ENCODE results near the gene FBXO10.
A peak's percentile ranks its signal among the peaks of the same experiment; 100 is the strongest.
"Not testable (repeated sequence)": the region's sequence is repeated elsewhere in the genome, so short reads cannot be mapped to it uniquely, and the experiment has no call there.

The FBXO10 gene

DNA sequence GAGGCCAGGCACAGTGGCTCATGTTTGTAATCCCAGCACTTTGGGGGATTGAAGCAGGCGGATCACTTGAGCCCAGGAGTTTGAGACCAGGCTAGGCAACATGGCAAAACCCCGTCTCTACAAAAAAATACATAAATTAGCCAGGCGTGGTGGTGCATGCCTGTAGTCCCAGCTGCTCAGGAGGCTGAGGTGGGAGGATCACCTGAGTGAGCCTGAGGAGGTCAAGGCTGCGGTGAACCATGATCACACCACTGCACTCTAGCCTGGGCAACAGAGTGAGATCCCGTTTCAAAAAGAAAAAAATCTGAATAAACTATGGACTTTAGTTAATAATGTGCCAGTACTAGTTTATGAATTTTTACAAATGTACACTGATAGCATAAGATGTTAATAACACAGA is 66.1 kb downstream of the FBXO10 start:
- DNase-seq = not testable (repeated sequence)

GRCh38 chr9:37509536-37509935 is 66.6 kb downstream of the FBXO10 start:
- DNase-seq = no peak

DNA sequence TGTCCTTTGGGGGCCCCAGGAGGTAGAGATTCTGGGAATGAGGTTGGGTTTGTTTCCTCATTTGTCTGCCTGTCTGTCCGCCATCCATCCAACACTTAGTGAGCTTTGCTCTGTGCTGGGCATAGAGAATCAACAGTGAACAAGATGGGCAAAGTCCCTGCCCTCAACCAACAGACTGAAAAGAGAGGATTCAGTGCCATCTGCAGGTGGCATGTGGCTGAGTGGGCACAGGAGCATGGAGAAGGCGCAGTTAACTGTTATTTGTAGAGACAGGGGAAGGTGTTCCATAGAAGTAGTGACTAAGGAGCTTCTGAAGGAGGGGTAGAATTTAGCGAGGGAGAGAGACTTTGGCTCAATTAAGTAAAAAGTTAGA is 67.4 kb downstream of the FBXO10 start:
- DNase-seq = no peak

DNA sequence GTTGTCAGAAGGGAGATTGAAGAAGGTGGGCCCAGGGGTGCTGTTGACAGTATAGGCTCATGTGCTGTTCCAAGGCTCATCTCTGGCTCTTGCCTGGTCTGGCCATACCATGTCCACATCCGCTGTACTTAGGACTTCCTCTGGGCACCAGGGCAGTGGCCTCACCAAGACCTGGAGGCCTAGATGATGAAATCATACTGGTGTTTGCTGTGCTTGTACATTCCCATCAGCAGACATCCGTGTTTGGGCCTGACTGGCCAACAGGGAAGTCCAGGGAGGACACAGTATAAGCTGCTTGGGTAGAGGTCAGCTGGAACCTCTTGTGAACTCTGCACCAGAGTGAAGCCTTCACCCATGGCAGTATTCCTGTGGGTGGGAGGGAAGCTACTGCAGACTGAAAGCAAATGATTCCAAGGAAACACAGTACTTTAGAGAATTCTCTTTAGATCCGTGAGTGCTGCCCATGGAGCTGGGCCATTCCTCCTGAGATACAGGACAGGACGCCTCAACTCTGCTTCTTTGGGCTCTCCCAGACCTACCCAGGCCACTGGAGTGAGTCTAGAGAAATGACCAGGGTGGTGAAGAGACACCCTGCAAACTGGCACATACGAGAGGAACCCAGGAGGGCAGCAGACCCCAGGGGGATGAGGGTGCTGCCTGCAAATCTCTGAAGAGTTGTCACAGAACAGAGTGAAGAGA is 67.9 kb downstream of the FBXO10 start:
- DNase-seq = no peak

DNA sequence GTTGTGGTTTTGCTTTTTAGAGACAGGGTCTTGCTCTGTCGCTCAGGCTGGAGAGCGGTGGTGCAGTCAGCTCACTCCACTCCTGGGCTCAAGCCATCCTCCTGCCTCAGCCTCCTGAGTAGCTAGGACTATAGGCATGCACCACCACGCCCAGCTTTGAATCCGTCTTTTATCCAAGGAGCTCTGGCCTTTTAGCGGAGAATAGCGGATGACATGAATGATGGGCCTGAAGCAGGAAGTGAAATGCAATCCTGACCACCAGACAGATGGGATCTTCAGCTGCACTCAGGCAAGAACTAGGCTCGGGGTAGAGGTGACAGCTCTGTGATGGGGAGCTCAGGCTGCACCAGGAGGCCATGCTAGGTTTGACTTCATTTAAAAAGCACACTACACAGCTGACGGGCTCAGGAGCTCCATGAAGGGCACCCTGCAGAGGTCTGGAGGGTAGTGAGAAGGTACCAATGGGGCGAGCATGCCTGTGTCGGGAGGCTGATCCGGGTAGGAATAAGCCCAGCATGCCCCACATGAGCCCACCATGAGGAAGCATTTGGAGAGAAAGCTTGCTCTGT is 68.5 kb downstream of the FBXO10 start:
- no peak for DNase-seq

- DNase-seq = no peak
Observed at GRCh38 chr9:37504605-37505004, 71.6 kb downstream of the FBXO10 start.

GRCh38 chr9:37503736-37504135 is 72.4 kb downstream of the FBXO10 start:
- peak; percentile 16 for DNase-seq

- DNase-seq = no peak
Observed at GRCh38 chr9:37501957-37502596, 74.1 kb downstream of the FBXO10 start.

GRCh38 chr9:37499297-37499696 is 76.9 kb downstream of the FBXO10 start:
- no peak for DNase-seq

GRCh38 chr9:37498457-37498856 is 77.7 kb downstream of the FBXO10 start:
- no peak for DNase-seq

DNA sequence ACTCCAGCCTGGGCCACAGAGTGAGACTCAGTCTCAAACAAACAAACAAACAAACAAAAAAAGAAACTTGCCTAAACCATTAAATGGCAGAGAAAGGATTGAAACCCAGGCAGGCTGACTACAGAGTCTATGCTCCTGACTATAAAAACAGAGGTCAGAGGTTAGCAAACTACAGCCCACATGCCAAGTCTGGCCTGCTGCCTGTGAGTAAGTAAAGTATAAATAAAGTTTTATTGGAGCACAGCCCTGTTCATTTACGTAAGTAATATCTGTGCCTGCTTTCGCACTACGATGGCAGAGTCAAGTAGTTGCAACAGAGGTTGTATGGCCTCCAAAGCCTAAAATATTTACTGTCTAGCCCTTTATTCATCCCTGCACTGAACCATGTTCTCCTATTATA is 78.9 kb downstream of the FBXO10 start:
- no peak for DNase-seq

DNA sequence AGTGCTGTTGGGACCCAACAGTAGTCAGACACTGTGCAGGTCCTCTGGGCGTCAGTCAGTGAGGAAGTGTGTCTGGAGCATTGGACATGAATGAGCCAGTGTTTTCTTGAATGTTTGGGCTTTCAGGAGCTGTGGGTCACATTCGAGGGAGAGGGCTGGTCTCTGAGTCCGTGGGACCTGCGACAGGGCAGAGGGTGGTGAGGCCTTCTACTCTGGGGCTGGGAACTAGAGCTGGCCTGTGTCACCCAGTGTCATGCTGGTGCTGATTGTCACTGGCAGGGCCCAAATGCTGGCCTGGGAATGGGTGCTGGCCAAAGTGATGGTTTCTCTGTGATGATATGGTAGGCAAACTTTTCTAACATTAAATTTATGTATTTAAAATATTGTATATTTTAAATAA is 80.2 kb downstream of the FBXO10 start:
- DNase-seq = no peak

- DNase-seq = no peak
Observed at GRCh38 chr9:37495571-37495970, 80.6 kb downstream of the FBXO10 start.

GRCh38 chr9:37491939-37492338 is 84.2 kb downstream of the FBXO10 start:
- no peak for DNase-seq

- no peak for DNase-seq
Observed at GRCh38 chr9:37486616-37487548, 89.3 kb downstream of the FBXO10 start.

DNA sequence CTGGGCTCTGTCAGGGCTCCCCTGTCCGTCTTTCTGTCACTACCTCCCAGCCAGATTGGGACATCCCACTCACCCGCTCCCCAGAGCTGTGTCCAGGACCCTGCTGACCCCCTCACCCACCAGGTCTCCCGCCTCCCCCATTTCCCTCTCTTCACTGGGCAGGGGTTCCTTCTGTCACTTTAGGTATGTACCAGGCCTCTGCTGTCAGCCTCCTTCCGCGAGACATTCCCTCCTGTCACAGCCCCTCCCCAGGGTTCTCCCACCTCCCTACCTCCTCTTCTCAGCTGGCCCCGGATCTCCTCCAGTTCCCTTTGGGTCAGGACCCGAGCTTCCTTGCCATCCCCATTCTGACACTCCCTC is 89.9 kb downstream of the FBXO10 start:
- DNase-seq = no peak

GRCh38 chr9:37485389-37486255 is 90.6 kb downstream of the FBXO10 start, which contains the start of gene POLR1E:
Gene POLR1E (plus strand): TSS chr9:37485948. CDS start chr9:37486048, 100 bp downstream.
- peak; percentile 95 for DNase-seq

- DNase-seq = no peak
Observed at GRCh38 chr9:37480759-37481158, 95.4 kb downstream of the FBXO10 start.

DNA sequence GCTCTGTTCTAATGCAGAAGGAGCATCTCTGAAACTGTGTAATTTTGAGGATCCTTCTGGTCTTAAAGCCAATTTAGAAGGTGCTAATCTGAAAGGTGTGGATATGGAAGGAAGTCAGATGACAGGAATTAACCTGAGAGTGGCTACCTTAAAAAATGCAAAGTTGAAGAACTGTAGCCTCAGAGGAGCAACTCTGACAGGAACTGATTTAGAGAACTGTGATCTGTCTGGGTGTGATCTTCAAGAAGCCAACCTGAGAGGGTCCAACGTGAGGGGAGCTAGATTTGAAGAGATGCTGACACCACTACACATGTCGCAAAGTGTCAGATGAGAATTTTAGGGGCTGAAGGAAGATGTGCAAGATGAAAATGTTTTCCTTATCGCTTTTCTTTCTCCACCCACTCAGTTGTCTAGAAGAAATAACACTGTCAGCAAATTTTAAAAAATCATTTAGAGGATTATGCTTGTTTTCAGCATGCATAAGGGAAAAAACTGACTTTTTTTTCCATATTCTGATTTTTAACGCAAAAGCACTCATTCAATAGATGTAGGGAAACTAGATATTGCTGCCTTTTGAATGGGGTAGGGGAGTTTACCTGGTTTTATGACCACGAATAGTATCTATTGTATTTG is 98.1 kb downstream of the FBXO10 start:
- DNase-seq = not testable (repeated sequence)

- not testable (repeated sequence) for DNase-seq
Observed at GRCh38 chr9:37477443-37477842, 98.7 kb downstream of the FBXO10 start.

DNA sequence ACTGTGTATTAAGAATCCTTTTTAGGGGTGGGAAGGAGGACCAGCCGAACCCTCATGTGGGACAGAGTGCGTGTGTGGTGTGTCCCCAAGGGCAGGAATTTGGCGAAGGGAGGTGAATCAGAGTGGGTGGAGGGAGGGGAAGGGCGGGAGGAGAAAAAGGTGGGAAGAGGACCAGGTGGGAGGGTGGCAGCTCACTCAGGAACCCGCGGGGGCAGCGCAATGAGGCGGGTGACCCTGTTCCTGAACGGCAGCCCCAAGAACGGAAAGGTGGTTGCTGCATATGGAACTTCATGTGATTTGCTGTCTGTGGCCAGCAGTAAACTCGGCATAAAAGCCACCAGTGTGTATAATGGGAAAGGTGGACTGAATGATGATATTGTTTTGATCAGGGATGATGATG is 99.2 kb downstream of the FBXO10 start:
- no peak for DNase-seq

- no peak for DNase-seq
Observed at GRCh38 chr9:37474438-37474837, 101.7 kb downstream of the FBXO10 start.

All from activated CD4-positive, alpha-beta T cell treated with anti-CD3 and anti-CD28 coated beads, Interleukin-2, amount 50 U/mL, for 1 hour (primary cell).